ENCODE data around the gene GNB2. TPM values are rescaled to one million over a fixed set of nuclear protein-coding genes. Genes with fewer than 3 reads are reported as not detected.

GNB2 gene
- total and polyA plus RNA-seq, 2 of the 8 experiments (the other 6 are each of a cell fraction or from before 2014, with no cell fraction given) = 157 to 260 TPM

- TF ChIP-seq RFX5 (IDR thresholded peaks at IDR 0.05; ENCODE audit: borderline replicate concordance, low read depth, low read length) (no peak), RXRA (IDR thresholded peaks at IDR 0.05; ENCODE audit: insufficient read depth, low read depth, low read length) (no peak)
Observed at GRCh38 chr7:100673942-100674410, 436 bp downstream of the GNB2 start (continued).
